ENCODE data around the gene SH3PXD2A. TPM values are rescaled to one million over a fixed set of nuclear protein-coding genes. Genes with fewer than 3 reads are reported as not detected.

The SH3PXD2A gene
- total RNA-seq, 2 experiments from 2014 or later, result 6.5 to 7.4 TPM

DNA sequence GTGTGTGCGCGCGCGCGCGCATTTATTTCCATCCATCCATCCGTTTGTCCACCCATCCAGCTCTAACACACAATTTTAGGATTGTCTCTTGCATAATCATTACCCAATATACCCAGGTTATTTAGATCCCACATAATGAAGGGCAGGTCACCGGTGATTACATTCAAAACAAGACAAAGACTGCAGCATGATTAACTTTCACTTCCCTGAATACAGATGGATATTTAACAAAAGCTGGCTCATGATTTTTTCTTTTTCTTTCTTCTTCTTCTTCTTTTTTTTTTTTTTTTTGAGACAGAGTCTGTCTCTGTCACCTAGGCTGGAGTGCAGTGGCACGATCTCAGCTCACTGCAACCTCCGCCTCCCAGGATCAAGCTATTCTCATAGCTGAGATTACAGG lies 86.2 kb downstream of the SH3PXD2A start:
- Mint-ChIP-seq H3K9me3 (no peaks in the 10 kb centered on the region), H3K4me1 (ENCODE audit: low read depth) (peaks cover 41% of the 10 kb centered on the region), H3K27ac (no peak overlapping the region), H3K4me3 (no peak overlapping the region), H3K36me3 (ENCODE audit: low read depth) (no peaks in the 10 kb centered on the region), H3K27me3 (no peaks in the 10 kb centered on the region)
- TF ChIP-seq, protein P1, sequence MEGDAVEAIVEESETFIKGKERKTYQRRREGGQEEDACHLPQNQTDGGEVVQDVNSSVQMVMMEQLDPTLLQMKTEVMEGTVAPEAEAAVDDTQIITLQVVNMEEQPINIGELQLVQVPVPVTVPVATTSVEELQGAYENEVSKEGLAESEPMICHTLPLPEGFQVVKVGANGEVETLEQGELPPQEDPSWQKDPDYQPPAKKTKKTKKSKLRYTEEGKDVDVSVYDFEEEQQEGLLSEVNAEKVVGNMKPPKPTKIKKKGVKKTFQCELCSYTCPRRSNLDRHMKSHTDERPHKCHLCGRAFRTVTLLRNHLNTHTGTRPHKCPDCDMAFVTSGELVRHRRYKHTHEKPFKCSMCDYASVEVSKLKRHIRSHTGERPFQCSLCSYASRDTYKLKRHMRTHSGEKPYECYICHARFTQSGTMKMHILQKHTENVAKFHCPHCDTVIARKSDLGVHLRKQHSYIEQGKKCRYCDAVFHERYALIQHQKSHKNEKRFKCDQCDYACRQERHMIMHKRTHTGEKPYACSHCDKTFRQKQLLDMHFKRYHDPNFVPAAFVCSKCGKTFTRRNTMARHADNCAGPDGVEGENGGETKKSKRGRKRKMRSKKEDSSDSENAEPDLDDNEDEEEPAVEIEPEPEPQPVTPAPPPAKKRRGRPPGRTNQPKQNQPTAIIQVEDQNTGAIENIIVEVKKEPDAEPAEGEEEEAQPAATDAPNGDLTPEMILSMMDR (IDR thresholded peaks at IDR 0.05), result no peak
- DNase-seq, result no peak
- CTCF ChIA-PET, result interaction anchor here (1.3 to 1.4 kb wide), 2 partner anchors 12 to 17 kb away, joined by 3 to 6 read pairs; no protein-coding TSS in a partner anchor
- ATAC-seq, result no peak
- POLR2A ChIA-PET, result interaction anchor here (1.2 kb wide), 1 partner anchor 10 kb away, joined by 3 read pairs; no protein-coding TSS in a partner anchor
- intact Hi-C loops (cut with micrococcal nuclease), result no loop called here

DNA sequence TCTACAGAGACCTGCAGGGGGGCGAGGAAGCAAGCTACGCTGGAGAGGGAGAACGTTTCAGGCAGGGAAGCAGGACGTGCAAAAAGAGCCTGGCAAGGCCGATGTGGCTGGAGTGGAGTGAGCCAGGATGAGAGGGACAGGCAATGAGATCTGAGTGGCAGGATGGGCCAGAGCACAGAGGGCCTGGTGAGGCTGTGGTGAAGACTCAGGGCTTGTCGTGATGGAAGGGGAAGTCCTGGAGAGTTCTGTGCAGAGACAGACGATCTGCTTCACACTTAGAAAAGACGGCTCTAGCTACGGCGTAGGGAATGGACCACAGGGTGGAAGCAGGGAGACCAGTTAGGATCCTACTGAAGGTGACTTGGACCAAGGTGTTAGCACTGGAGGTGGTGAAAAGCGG lies 87.0 kb downstream of the SH3PXD2A start:
- Mint-ChIP-seq H3K36me3 (ENCODE audit: low read depth) (no peaks in the 10 kb centered on the region), H3K27me3 (no peaks in the 10 kb centered on the region), H3K9me3 (no peaks in the 10 kb centered on the region), H3K4me1 (ENCODE audit: low read depth) (peaks cover 49% of the 10 kb centered on the region), H3K4me3 (no peak overlapping the region), H3K27ac (no peak overlapping the region)
- ATAC-seq (no peak), DNase-seq (no peak)
- TF ChIP-seq, protein P1 (IDR thresholded peaks at IDR 0.05), result no peak
- ChIA-PET POLR2A (interaction anchor here (1.2 kb wide), 1 partner anchor 9 kb away, joined by 3 read pairs; no protein-coding TSS in a partner anchor), CTCF (interaction anchor here (1.3 to 1.4 kb wide), 2 partner anchors 11 to 16 kb away, joined by 3 to 6 read pairs; no protein-coding TSS in a partner anchor)
- intact Hi-C loops (cut with micrococcal nuclease), result no loop called here

DNA sequence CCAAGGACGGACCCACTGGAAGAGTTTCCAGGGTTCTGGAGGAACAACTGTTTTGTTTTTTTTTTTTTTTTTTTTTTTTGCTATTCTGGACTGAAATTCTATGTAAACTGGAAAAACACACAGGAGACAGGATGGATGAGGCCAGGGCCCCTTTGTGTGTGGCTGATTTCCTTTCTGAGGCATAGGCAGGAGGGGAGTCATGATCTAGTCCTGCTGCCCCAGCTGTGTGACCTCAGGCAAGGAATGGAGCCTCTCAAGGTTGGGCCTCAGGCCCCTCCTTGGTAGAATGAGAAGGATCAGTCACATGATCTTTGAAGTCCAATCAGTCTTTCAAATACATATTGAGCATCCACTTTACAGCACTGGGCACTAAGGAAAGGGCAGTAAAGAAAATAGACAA lies 87.6 kb downstream of the SH3PXD2A start:
- TF ChIP-seq, protein P1 (IDR thresholded peaks at IDR 0.05), result no peak
- POLR2A ChIA-PET, result no interaction called here
- CTCF ChIA-PET, result interaction anchor here (1.4 kb wide), 1 partner anchor 15 kb away, joined by 6 read pairs; no protein-coding TSS in a partner anchor
- Mint-ChIP-seq H3K27ac (no peak overlapping the region), H3K4me3 (no peak overlapping the region), H3K36me3 (ENCODE audit: low read depth) (no peaks in the 10 kb centered on the region), H3K9me3 (no peaks in the 10 kb centered on the region), H3K27me3 (no peaks in the 10 kb centered on the region), H3K4me1 (ENCODE audit: low read depth) (peaks cover 54% of the 10 kb centered on the region)
- intact Hi-C loops (cut with micrococcal nuclease), result no loop called here
- no peak for DNase-seq
- ATAC-seq, result no peak

DNA sequence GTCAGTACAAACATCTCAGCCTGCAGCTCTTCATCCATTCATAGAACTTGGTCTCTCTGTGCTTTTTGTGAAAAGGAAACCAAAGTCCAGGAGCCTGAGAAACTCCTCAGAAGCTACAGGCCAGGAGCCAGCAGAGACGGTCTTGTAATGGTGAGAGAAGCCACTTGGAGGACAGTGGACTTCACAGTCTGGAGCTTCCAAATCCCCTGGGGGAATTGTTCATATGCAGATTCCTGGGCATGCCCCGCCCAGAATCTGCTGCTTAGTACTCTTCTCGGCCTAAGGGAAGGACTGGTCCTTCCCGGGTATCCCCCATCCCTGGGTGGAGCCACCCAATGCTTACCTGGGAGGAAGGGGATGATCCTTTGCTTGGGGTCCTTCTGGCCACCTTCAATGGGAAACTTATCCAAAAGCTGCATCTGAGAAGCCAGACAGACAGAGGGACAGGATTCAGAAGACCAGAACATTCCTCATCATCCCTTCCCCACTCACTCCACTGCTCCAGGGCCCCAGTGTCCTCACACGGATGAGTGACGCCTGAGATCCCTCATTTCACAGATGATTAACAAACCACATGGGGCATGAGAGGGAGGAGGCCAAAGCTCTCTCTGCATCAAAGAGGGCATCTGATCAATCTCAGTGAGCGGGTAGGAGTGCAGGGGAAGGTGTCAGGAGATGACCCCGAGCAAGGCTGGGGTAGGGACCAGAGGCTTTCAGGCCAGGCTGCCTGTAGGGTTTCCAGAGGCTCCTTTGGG lies 88.4 kb downstream of the SH3PXD2A start:
- intact Hi-C loops (cut with micrococcal nuclease), result no loop called here
- no peaks in the 10 kb centered on the region for H3K27me3 Mint-ChIP-seq
- H3K4me3 Mint-ChIP-seq, result no peak overlapping the region
- ChIA-PET CTCF (interaction anchor here (1.1 to 3.0 kb wide), 3 partner anchors 9 to 14 kb away, joined by 3 to 12 read pairs (median 3); no protein-coding TSS in a partner anchor), POLR2A (interaction anchor here (1.2 kb wide), 1 partner anchor 88 kb away, joined by 3 read pairs; the partner anchor contains the start of gene SH3PXD2A)
- DNase-seq (no peak), ATAC-seq (no peak)
- TF ChIP-seq, protein P1 (IDR thresholded peaks at IDR 0.05), result no peak
- H3K27ac Mint-ChIP-seq, result no peak overlapping the region
- no peaks in the 10 kb centered on the region for H3K36me3 Mint-ChIP-seq (ENCODE audit: low read depth)
- H3K4me1 Mint-ChIP-seq (ENCODE audit: low read depth), result peaks cover 46% of the 10 kb centered on the region
- no peaks in the 10 kb centered on the region for H3K9me3 Mint-ChIP-seq

DNA sequence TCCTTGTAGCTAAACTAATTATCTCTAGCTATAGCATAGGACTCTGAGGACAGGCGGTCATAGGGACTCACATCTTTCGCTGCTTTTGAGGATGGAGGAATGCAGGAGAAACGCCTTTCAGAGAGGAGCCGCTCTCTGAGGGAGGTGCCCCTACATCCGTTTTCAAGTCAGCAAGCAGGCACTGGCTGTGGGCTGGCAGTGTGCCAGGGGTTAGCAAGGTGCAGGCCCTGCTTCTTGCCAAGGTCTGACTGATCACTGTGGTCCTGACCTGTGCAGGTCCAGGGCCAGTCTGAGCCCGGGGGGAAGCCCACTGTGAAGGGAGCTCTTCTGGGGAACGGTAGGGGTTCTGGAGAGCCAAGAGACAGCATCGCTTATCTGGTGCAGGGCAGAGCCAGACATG lies 89.4 kb downstream of the SH3PXD2A start:
- Mint-ChIP-seq H3K4me1 (ENCODE audit: low read depth) (peaks cover 43% of the 10 kb centered on the region), H3K27me3 (no peaks in the 10 kb centered on the region)
- POLR2A ChIA-PET, result interaction anchor here (1.2 kb wide), 1 partner anchor 89 kb away, joined by 3 read pairs; the partner anchor contains the start of gene SH3PXD2A

More for the DNA sequence above, 89.4 kb downstream of the SH3PXD2A start:
- DNase-seq (peak; percentile 84), ATAC-seq (peak; percentile 62)
- CTCF ChIA-PET, result interaction anchor here (0.8 to 3.0 kb wide), 10 partner anchors 8 to 361 kb away, joined by 3 to 15 read pairs (median 3); no protein-coding TSS in a partner anchor
- TF ChIP-seq, protein P1 (IDR thresholded peaks at IDR 0.05), result no peak
- intact Hi-C loops (cut with micrococcal nuclease), result no loop called here
- H3K4me3 Mint-ChIP-seq, result no peak overlapping the region
- H3K9me3 Mint-ChIP-seq, result no peaks in the 10 kb centered on the region
- H3K36me3 Mint-ChIP-seq (ENCODE audit: low read depth), result no peaks in the 10 kb centered on the region
- H3K27ac Mint-ChIP-seq, result no peak overlapping the region

Data from activated CD8-positive, alpha-beta T cell treated with anti-CD3 and anti-CD28 coated beads for 36 hours (primary cell).